GM21576 (cell line): ENCODE measurements around the gene NEAT1.

Experiments
- ATAC-seq: cut with Tn5 transposase; IDR thresholded peaks from one replicate; pipeline ENCODE4 v1.9.1; 2021; ENCODE audit warnings: mild to moderate bottlenecking, moderate library complexity; ENCODE audit not compliant: unreplicated experiment

Gene NEAT1

DNA sequence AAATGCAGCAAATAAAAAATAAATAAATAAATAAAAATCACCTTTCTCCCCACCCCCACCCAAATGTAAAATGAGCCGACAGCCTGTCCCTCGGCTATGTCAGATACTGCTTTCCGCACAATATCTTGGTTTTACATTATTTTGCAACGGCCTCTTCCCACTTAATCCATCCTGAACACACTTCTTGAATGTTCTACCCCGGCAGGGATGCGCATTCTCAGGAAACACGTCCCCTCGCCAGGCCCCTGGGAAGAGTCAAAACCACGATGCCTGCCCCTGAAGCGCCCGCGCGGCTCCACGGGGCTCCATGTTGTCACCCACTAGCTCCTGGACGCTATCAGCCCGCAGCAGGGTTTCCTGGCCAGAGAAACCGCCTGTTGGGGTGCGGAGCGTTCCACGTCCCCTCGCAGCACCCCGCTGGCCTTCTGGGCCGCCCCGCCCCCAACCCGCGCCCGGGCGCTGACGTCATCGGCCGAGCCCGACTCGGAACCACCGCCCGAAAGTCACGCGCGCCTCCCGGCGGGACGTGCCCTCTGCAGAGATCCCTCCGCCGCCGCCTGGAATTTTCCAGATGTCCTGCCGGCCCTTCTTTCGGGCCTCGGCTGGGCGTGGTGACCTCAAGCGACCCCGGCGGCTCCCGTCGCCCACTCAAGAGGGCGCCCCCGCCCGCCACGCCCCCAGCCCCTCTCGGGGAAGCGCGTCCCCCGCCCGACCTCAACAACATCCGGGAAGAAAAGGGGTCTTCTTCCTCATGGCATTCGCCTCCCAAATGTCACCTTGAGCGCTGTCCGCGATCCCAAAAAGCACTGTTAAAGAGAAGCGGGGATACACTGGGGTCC lies 585 bp upstream of the NEAT1 start:
- no peak for ATAC-seq

DNA sequence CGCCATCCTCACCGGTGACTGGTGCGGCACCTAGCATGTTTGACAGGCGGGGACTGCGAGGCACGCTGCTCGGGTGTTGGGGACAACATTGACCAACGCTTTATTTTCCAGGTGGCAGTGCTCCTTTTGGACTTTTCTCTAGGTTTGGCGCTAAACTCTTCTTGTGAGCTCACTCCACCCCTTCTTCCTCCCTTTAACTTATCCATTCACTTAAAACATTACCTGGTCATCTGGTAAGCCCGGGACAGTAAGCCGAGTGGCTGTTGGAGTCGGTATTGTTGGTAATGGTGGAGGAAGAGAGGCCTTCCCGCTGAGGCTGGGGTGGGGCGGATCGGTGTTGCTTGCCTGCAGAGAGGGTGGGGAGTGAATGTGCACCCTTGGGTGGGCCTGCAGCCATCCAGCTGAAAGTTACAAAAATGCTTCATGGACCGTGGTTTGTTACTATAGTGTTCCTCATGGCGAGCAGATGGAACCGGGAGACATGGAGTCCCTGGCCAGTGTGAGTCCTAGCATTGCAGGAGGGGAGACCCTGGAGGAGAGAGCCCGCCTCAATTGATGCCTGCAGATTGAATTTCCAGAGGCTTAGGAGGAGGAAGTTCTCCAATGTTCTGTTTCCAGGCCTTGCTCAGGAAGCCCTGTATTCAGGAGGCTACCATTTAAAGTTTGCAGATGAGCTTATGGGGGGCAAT lies 1.1 kb downstream of the NEAT1 start:
- no peak for ATAC-seq

DNA sequence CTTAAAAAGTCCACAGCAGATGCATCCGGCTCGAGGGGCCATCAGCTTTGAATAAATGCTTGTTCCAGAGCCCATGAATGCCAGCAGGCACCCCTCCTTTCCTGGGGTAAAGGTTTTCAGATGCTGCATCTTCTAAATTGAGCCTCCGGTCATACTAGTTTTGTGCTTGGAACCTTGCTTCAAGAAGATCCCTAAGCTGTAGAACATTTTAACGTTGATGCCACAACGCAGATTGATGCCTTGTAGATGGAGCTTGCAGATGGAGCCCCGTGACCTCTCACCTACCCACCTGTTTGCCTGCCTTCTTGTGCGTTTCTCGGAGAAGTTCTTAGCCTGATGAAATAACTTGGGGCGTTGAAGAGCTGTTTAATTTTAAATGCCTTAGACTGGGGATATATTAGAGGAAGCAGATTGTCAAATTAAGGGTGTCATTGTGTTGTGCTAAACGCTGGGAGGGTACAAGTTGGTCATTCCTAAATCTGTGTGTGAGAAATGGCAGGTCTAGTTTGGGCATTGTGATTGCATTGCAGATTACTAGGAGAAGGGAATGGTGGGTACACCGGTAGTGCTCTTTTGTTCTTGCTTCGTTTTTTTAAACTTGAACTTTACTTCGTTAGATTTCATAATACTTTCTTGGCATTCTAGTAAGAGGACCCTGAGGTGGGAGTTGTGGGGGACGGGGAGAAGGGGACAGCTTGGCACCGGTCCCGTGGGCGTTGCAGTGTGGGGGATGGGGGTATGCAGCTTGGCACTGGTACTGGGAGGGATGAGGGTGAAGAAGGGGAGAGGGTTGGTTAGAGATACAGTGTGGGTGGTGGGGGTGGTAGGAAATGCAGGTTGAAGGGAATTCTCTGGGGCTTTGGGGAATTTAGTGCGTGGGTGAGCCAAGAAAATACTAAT lies 1.9 kb downstream of the NEAT1 start:
- no peak for ATAC-seq

DNA sequence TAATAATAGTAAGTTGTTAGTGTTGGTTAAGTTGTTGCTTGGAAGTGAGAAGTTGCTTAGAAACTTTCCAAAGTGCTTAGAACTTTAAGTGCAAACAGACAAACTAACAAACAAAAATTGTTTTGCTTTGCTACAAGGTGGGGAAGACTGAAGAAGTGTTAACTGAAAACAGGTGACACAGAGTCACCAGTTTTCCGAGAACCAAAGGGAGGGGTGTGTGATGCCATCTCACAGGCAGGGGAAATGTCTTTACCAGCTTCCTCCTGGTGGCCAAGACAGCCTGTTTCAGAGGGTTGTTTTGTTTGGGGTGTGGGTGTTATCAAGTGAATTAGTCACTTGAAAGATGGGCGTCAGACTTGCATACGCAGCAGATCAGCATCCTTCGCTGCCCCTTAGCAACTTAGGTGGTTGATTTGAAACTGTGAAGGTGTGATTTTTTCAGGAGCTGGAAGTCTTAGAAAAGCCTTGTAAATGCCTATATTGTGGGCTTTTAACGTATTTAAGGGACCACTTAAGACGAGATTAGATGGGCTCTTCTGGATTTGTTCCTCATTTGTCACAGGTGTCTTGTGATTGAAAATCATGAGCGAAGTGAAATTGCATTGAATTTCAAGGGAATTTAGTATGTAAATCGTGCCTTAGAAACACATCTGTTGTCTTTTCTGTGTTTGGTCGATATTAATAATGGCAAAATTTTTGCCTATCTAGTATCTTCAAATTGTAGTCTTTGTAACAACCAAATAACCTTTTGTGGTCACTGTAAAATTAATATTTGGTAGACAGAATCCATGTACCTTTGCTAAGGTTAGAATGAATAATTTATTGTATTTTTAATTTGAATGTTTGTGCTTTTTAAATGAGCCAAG lies 2.7 kb downstream of the NEAT1 start:
- no peak for ATAC-seq

DNA sequence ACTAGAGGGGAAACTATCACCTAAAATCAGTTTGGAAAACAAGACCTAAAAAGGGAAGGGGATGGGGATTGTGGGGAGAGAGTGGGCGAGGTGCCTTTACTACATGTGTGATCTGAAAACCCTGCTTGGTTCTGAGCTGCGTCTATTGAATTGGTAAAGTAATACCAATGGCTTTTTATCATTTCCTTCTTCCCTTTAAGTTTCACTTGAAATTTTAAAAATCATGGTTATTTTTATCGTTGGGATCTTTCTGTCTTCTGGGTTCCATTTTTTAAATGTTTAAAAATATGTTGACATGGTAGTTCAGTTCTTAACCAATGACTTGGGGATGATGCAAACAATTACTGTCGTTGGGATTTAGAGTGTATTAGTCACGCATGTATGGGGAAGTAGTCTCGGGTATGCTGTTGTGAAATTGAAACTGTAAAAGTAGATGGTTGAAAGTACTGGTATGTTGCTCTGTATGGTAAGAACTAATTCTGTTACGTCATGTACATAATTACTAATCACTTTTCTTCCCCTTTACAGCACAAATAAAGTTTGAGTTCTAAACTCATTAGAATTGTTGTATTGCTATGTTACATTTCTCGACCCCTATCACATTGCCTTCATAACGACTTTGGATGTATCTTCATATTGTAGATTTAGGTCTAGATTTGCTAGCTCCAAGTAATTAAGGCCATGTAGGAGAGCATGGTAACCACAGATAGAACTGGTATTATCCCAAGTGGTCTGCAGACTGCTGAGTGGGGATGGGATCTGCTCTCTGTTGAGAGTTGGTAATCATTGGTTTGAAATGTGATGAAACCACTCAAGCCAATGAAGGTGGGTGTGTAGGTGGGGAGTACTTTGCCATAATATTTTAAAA lies 3.6 kb downstream of the NEAT1 start:
- peak; percentile 21 for ATAC-seq

DNA sequence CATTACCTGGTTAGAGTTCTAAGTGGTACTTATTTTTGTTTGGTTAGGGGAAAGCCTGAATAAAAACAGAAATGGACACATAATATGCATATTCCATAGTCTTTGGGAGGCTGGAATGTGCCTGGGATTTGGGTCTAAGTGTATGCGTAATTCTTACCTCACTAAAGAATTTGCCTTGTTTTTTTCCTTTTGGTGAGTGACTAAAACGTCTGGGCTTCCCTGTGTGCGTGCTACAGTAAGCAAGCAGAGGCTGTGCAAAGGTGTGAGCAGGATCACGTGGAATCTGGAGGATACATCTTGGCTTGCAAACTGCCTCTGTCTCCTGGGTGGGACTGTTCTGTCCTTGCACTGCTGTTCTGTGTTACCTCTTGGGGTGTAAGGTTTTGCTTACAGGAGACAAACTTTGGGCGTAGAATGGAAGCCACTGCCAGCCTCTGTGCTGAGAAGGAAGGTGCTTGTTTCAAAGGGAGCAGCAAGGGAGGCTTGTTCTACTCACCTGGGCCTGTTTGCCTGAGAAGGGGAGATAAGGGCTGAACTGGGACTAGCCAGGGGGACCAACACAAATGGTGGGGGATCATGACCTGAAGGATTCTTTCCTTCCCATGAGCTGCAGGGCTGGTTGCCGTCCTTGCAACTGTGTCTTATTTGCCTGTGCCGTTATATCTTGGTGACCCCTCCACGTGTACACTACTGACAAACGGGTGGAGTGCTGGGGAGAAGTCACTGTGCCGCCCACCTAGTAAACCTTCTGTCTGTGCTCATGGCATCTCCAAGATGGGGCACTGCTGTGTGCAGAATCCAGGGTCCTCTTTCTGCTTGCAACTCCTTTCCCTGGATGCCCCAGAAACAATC lies 4.5 kb downstream of the NEAT1 start:
- ATAC-seq: no peak

DNA sequence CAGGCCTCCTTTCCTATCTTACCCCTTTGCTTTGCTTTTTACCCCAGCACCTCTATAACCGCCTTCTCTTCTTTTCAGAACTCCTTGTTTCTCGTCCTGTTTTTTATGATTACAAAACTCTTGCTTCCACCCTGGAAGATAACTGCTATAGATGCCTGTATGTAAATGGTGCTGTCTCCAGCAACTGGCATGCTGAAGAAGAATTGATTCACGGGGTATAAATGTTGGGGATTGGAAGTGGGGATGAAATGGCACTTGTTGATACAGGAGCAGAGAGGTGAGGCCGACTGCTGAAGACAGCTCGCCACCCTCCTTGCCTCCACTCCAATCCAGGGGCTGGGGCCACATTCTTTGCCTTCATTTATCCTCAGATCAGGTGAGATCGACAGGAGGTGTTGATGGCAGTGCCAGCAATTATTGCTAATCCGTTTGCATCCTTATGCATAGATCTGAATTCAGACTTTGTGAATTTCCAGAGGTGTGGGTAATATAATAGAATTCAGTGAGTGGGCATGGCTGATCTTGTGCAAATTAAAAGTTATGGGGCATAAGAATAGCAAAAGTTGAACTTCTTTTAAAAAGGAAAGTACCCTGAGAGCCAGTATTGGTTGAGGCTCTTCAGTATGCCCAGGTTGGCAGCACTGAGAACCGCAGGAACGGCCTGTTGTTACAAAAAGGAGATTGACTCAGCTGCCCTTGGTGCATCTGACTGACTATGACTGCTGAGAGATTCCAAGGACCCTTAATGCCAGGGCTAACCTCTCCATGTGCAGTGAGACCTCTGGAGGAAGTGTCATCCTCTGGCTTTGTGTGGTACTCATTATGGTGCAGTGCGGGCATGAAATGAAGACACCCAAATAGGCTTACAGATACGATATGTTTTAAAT lies 5.3 kb downstream of the NEAT1 start:
- ATAC-seq: no peak

DNA sequence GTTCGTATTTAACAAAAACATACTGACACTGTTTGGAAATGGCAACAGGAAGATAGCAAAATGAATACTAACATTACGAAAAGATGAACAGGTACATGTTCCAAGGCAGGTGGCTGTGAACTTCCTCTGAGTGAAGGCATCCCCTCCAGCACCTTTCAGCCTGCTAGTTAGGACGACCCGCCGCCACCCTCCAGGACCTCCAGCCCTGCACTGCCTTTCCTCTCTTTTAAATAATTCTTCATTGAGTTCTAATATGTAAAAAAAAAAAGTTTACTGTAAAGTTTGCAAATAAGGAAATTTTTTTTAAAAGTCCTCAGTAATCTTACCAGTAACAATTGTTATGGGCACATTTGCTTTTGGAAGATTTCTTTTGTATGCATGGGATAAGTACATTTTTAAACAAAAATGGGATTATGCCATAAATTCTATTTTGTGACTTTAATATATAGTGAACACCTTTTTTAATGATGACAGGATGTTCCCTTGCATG lies 6.0 kb downstream of the NEAT1 start:
- ATAC-seq: no peak

DNA sequence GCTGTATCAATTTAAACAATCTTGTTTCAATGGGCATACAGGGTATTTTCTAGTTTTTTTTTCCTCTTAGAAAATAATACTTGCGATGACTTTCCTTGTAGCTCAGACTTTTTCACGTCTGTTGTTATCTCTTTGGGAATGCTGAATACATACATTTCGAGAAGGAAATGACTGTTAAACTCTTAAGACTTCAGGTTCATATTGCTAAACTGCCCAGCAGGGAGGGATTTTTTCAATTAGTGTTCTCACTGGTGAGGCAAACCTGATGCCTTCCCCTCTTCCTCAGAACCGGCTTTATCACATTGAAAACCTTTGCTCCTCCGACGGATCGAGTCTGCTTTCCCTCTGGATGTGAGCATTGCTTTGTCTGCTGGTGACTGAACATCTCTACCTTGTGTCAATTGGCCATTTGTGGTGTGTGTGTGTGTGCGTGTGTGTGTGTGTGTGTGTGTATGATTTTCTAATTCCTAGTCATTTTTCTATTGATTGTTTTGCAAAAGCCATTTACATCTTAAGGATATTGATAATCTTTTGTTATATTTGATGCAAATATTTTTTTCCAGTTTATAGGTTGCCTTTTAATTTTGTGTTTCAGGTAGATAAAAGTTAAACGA lies 6.6 kb downstream of the NEAT1 start:
- ATAC-seq: no peak

DNA sequence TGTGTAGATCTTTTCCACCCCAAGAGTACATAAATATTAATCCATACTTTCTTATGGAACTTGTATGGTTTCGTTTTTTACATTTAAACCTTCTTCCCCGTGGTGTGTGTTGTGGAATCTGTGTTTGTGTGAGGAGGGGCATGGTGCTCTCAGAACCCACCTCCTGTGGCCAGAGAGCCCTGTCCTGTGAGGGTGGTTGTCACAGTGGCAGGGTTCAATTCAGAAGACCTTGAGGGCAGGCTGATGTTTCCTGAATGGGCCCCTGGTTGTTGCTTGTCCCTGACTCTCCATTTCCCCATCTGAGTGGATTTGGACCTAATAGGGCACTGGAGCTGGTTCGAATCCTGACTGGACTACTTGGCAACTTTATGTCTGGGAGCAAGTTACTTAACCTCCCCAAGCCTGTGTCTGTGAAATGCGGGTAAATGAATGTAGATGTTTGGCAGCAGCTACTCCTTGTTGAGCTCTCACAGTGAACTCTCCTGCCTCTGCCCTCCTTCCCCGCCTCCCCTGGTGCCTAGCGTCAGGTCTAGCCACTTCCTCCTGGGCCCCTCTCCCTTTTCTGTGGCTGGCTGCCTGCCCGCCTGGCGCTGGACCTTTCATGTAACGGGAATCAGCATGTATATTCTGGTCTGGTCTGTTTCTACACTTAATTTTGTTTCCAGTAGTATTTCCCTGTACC lies 7.3 kb downstream of the NEAT1 start:
- ATAC-seq: no peak

DNA sequence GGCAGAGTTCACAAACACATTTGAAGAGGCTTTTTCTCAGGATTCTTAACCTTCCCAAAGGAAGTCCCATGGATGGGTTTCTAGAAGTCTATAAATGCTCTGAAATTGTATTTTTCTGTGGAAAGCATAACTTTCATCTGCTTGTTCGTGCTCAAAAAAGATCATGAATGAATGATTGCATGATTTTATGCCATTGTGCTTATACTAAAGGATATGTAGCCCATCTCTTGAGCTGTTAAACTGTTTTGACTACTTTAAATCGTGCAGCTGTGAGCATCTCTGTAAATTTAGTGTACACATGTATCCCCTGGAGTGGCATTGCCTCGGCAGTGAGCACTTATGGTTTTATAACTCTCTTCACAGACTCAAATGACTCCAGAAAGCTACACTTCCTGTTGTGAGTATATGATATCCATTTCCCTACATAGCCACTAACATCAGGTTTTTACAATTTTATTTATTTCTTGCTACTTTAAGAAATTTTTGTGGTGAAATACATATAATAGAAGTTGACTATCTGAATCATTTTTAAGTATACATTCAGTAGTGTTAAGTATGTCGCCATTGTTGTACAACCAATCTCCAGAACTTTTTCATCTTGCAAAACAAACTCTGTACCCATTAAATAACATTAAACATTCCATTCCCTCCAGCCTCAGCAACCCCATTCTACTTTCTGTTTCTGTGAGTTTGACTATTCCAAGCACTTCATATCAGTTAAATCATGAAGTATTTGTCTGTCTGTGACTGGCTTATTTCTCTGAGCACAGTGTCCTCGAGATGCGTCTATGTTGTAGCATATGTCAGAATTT lies 8.0 kb downstream of the NEAT1 start:
- no peak for ATAC-seq

DNA sequence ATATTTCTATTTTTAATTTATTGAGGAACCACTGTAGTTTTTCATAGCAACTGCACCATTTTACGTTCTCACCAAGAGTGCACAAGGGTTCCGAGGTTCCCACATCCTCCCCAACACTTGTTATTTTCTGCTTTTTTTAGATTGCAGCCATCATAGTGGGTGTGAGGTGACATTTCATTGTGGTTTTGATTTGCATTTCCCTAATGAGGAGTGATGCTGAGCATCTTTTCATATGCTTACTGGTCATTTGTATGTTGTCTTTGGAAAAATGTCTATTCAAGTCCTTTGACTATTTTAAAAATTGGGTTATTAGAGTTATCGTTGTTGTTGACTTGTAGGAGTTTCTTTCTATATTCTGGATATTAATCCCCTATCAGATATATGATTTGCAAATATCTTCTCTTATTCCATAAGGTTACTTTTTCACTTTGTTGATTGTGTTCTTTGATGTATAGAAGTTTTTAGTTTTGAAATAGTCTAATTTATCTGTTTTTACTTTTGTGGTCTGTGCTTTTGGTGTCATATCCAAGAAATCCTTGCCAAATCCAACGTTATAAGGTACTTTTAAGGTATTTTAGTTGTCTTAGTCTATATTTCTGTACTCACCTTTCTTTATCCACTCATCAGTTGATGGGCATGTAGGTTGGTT lies 9.0 kb downstream of the NEAT1 start:
- ATAC-seq: no peak

DNA sequence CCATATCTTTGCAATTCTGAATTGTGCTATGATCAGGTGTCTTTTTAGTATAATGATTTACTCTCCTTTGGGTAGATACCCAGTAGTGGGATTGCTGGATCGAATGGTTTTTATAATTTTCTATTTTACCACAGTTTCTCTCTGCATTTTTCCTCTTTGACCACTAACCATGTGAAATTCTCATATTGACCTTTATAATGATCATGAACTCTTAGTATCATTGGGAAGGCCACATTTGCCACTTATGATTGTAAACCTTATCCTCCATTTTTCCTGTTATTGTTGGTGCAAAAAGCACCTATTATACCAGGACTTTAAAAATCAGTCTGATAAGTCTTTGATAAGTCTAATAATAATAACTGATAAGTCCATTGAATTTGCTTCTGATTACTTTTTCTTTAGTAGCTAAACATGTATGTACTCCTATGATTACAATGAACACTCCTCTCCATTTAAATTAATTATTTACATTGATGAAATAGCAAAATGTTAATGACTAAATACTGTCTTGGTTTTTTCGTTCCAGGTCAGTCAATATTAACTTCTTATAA lies 9.6 kb downstream of the NEAT1 start:
- ATAC-seq: no peak

DNA sequence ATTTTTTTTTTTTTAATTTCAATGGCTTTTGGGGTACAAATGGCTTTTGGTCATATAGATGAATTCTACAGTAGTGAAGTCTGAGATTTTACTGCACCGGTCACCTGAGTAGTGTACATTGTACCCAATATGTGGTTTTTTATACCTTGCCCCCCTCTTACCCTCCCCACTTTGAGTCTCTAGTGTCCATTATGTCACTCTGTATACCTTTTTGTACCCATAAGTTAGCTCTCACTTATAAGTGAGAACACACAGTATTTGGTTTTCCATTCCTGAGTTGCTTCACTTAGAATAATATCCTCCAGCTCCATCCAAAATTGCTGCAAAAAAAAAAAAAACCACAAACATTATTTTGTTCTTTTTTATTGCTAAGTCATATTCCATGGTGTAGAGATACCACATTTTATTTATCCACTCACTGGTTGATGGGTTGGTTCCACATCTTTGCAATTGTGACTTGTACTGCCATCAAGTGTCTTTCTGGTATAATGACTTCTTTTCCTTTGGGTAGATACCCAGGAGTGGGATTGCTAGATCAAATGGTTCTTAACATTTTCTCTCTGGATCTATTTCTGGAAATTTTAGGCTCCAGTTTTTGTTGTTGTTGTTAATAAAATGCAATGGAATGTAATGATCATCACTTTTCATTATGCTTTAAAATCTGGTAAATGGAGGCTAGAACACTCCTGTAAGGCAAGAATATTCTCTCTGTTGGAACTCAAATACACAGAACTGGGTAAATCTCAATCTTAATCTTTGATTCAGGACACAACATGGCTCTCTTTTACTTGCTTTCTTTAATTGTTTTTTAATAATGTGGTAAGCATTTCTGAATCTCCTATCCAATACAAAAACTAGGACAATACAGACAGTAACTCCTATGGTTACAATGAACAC lies 10.3 kb downstream of the NEAT1 start:
- no peak for ATAC-seq
